GM20000 (cell line): ENCODE measurements around the gene NR1H2.
A peak's percentile ranks its signal among the peaks of the same experiment; 100 is the strongest.

Experiments
- DNase-seq: peaks from one replicate; pipeline ENCODE4 v3.0.0; 2012; ENCODE audit warnings: low spot score
- CTCF ChIP-seq: IDR thresholded peaks from 2 replicates; pipeline ENCODE4 v1.5.1; 2012; ENCODE audit warnings: mild to moderate bottlenecking, control low read depth; ENCODE audit errors: extremely low read depth, missing control alignments

NR1H2 gene

GRCh38 chr19:50362030-50362412 lies 14.2 kb upstream of the NR1H2 start:
- no peak for DNase-seq
- TF ChIP-seq CTCF, result no peak

- DNase-seq, result no peak
- no peak for TF ChIP-seq CTCF
These were observed 13.4 kb upstream of the NR1H2 start for GRCh38 chr19:50362656-50363424.

GRCh38 chr19:50365434-50366306 lies 10.6 kb upstream of the NR1H2 start, which contains the start of gene NAPSA:
Gene NAPSA, minus strand, starts transcription at chr19:50365639. Its CDS starts 18 bp downstream, at chr19:50365621.
- DNase-seq, result no peak
- no peak for TF ChIP-seq CTCF

- peak; percentile 81 for DNase-seq
These were observed 7.3 kb upstream of the NR1H2 start for GRCh38 chr19:50368649-50369570.

GRCh38 chr19:50371914-50372475 lies 4.3 kb upstream of the NR1H2 start:
- DNase-seq, result no peak
- TF ChIP-seq CTCF, result no peak

More at GRCh38 chr19:50368649-50369570, 7.3 kb upstream of the NR1H2 start:
- TF ChIP-seq CTCF, result peak; percentile 79

- no peak for DNase-seq
- TF ChIP-seq CTCF, result no peak
These were observed 799 bp downstream of the NR1H2 start for GRCh38 chr19:50377051-50377461.
